GM18873 (cell line): ENCODE measurements around the gene ZNF584.
"Not testable (repeated sequence)": the region's sequence is repeated elsewhere in the genome, so short reads cannot be mapped to it uniquely, and the experiment has no call there.

Experiments
- ATAC-seq: cut with Tn5 transposase; IDR thresholded peaks from one replicate; pipeline ENCODE4 v1.9.1; 2021; ENCODE audit warnings: mild to moderate bottlenecking, moderate library complexity, moderate number of reproducible peaks; ENCODE audit not compliant: unreplicated experiment, low FRiP score

ZNF584 gene

GRCh38 chr19:58408152-58409009 is at the start of gene ZNF584:
TSS of gene ZNF584 (plus strand) at chr19:58408649. CDS start at chr19:58409148, 499 bp downstream.
- peak; percentile 82 for ATAC-seq

- no peak for ATAC-seq
These were observed 46.6 kb upstream of the ZNF584 start for GRCh38 chr19:58361900-58362271.

GRCh38 chr19:58362272-58362994 is 46.0 kb upstream of the ZNF584 start, which contains the start of gene ZNF497:
TSS of gene ZNF497 (minus strand) at chr19:58362751. CDS start at chr19:58357635, 5,116 bp downstream.
- peak; percentile 77 for ATAC-seq

GRCh38 chr19:58364146-58364545 is 44.3 kb upstream of the ZNF584 start:
- ATAC-seq: no peak

GRCh38 chr19:58366585-58367430 is 41.6 kb upstream of the ZNF584 start:
- no peak for ATAC-seq

GRCh38 chr19:58367698-58368454 is 40.6 kb upstream of the ZNF584 start:
- no peak for ATAC-seq

- ATAC-seq: no peak
These were observed 39.7 kb upstream of the ZNF584 start for GRCh38 chr19:58368561-58369360.

- no peak for ATAC-seq
These were observed 35.9 kb upstream of the ZNF584 start for GRCh38 chr19:58372311-58373133.

- ATAC-seq: no peak
These were observed 34.2 kb upstream of the ZNF584 start for GRCh38 chr19:58374200-58374599.

GRCh38 chr19:58376724-58377123 is 31.7 kb upstream of the ZNF584 start:
- not testable (repeated sequence) for ATAC-seq

- ATAC-seq: no peak
These were observed 29.2 kb upstream of the ZNF584 start for GRCh38 chr19:58379246-58379645.

- ATAC-seq: no peak
These were observed 28.3 kb upstream of the ZNF584 start for GRCh38 chr19:58380037-58380661.

- ATAC-seq: peak; percentile 84
These were observed 27.6 kb upstream of the ZNF584 start, which contains the start of gene ZNF837 for GRCh38 chr19:58380662-58381459. TSS of gene ZNF837 (minus strand) at chr19:58381030. CDS start at chr19:58369332, 11,698 bp downstream.

- no peak for ATAC-seq
These were observed 26.8 kb upstream of the ZNF584 start for GRCh38 chr19:58381460-58382212.

GRCh38 chr19:58382997-58383603 is 25.3 kb upstream of the ZNF584 start:
- no peak for ATAC-seq
